ENCODE results near the gene CTNNA3.

The CTNNA3 gene

GRCh38 chr10:66848856-66849255, 847.1 kb downstream of the CTNNA3 start:
- H3K9ac ChIP-seq (ENCODE audit: low read length), result no peak overlapping the region
- H3K36me3 ChIP-seq (ENCODE audit: control insufficient read depth, insufficient read depth, low read length, severe bottlenecking), result no peaks in the 10 kb centered on the region
- DNase-seq (ENCODE audit: low read depth), result no peak
- no peak overlapping the region for H3K4me3 ChIP-seq (ENCODE audit: low read length)
- no peaks in the 10 kb centered on the region for H3K27me3 ChIP-seq (replicated peaks; ENCODE audit: control insufficient read depth, insufficient read depth, low read length)
- no peaks in the 10 kb centered on the region for H3K9me3 ChIP-seq (ENCODE audit: control insufficient read depth, low read length)
- peaks cover 15% of the 10 kb centered on the region for H3K4me1 ChIP-seq (ENCODE audit: control insufficient read depth, insufficient read depth, low read length)

DNA sequence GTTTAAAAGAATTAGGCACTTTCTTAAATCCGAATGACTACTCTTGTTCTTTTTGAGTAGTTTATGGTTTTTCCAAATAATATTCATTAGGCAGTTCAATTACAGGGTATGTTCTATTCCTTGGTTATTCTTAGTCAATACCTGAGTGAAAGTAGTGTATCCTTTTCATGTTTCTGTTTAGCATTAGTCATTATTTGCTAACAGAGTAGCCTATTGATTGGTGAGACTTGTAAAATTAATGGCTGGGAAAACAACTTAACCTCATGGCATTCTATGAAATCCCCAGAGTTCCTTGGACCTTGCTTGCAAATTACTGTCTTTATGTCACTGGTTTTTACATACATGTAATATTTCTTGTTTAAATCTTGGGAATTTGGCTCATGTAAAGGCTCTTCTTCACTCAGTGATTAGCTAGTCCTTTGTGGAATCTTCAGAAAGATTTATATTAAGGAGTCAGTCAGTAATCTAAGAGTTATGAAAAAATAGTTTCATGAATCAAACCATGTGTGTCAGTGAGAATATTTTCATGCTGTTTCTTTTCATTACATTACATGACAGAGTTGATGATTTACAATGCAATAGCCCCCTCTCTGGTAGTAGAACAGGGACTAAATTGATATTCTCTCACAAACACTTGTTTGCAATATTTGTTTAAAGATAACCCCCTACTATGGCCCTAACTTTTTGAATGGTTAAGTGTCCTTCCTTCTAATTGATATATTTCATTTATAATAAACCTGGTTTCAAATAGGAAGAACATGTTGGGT, 851.6 kb downstream of the CTNNA3 start:
- Histone ChIP-seq H3K9ac (ENCODE audit: low read length) (no peak overlapping the region), H3K27me3 (replicated peaks; ENCODE audit: control insufficient read depth, insufficient read depth, low read length) (no peaks in the 10 kb centered on the region), H3K4me3 (ENCODE audit: low read length) (no peak overlapping the region), H3K4me1 (ENCODE audit: control insufficient read depth, insufficient read depth, low read length) (peaks cover 11% of the 10 kb centered on the region), H3K9me3 (ENCODE audit: control insufficient read depth, low read length) (no peaks in the 10 kb centered on the region), H3K36me3 (ENCODE audit: control insufficient read depth, insufficient read depth, low read length, severe bottlenecking) (no peaks in the 10 kb centered on the region)
- peak; percentile 58 for DNase-seq (ENCODE audit: low read depth)

DNA sequence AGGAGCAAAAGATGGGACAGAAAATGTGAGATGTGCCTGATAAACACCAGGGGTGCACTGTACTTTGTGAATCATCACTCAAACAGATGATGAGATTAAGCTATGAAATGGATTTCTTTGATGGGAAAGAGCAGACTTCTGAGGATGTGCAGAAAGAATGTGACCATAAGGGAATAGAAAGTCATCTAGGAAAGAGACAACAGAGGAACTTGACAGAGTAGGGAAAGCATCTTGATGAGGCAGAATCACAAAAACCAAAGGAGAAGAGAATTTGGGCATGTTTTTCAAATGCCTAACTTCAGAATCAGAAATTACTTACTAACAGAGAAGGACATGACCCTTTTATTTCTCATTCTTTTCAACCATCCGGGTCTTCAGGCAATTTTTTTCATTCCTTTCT, 852.6 kb downstream of the CTNNA3 start:
- H3K36me3 ChIP-seq (ENCODE audit: control insufficient read depth, insufficient read depth, low read length, severe bottlenecking), result no peaks in the 10 kb centered on the region
- H3K4me3 ChIP-seq (ENCODE audit: low read length), result no peak overlapping the region
- H3K9me3 ChIP-seq (ENCODE audit: control insufficient read depth, low read length), result no peaks in the 10 kb centered on the region
- H3K9ac ChIP-seq (ENCODE audit: low read length), result no peak overlapping the region
- no peaks in the 10 kb centered on the region for H3K27me3 ChIP-seq (replicated peaks; ENCODE audit: control insufficient read depth, insufficient read depth, low read length)
- H3K4me1 ChIP-seq (ENCODE audit: control insufficient read depth, insufficient read depth, low read length), result peaks cover 3% of the 10 kb centered on the region
- no peak for DNase-seq (ENCODE audit: low read depth)

GRCh38 chr10:66842867-66843266, 853.1 kb downstream of the CTNNA3 start:
- Histone ChIP-seq H3K27me3 (replicated peaks; ENCODE audit: control insufficient read depth, insufficient read depth, low read length) (no peaks in the 10 kb centered on the region), H3K4me1 (ENCODE audit: control insufficient read depth, insufficient read depth, low read length) (peaks cover 2% of the 10 kb centered on the region), H3K36me3 (ENCODE audit: control insufficient read depth, insufficient read depth, low read length, severe bottlenecking) (no peaks in the 10 kb centered on the region), H3K9ac (ENCODE audit: low read length) (no peak overlapping the region), H3K9me3 (ENCODE audit: control insufficient read depth, low read length) (no peaks in the 10 kb centered on the region), H3K4me3 (ENCODE audit: low read length) (no peak overlapping the region)
- no peak for DNase-seq (ENCODE audit: low read depth)

GRCh38 chr10:66842371-66842770, 853.6 kb downstream of the CTNNA3 start:
- H3K9ac ChIP-seq (ENCODE audit: low read length), result no peak overlapping the region
- H3K9me3 ChIP-seq (ENCODE audit: control insufficient read depth, low read length), result no peaks in the 10 kb centered on the region
- peaks cover 5% of the 10 kb centered on the region for H3K4me1 ChIP-seq (ENCODE audit: control insufficient read depth, insufficient read depth, low read length)
- H3K4me3 ChIP-seq (ENCODE audit: low read length), result no peak overlapping the region
- no peaks in the 10 kb centered on the region for H3K27me3 ChIP-seq (replicated peaks; ENCODE audit: control insufficient read depth, insufficient read depth, low read length)
- no peaks in the 10 kb centered on the region for H3K36me3 ChIP-seq (ENCODE audit: control insufficient read depth, insufficient read depth, low read length, severe bottlenecking)
- no peak for DNase-seq (ENCODE audit: low read depth)

DNA sequence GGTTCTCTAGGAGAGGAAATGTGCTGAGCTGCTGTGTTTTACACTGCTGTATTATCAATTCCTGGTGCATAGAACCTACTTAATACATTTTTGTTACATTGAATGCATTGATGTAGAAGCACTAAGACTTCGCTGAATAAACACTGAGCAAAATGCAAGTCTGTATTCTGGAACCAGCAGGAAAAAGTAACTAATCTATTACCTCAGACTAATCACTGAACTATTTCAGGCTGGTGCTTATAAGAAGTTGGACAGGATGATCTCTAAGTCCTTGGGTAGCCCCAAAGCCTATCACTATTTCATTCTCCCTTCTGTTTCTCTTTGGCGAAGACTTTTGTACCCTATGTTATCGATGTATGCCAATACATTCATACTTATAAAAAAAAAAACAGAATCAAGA, 857.3 kb downstream of the CTNNA3 start:
- Histone ChIP-seq H3K4me1 (ENCODE audit: control insufficient read depth, insufficient read depth, low read length) (peaks cover 5% of the 10 kb centered on the region), H3K36me3 (ENCODE audit: control insufficient read depth, insufficient read depth, low read length, severe bottlenecking) (no peaks in the 10 kb centered on the region), H3K4me3 (ENCODE audit: low read length) (no peak overlapping the region), H3K9me3 (ENCODE audit: control insufficient read depth, low read length) (no peaks in the 10 kb centered on the region), H3K9ac (ENCODE audit: low read length) (no peak overlapping the region), H3K27me3 (replicated peaks; ENCODE audit: control insufficient read depth, insufficient read depth, low read length) (no peaks in the 10 kb centered on the region)
- DNase-seq (ENCODE audit: low read depth), result no peak

DNA sequence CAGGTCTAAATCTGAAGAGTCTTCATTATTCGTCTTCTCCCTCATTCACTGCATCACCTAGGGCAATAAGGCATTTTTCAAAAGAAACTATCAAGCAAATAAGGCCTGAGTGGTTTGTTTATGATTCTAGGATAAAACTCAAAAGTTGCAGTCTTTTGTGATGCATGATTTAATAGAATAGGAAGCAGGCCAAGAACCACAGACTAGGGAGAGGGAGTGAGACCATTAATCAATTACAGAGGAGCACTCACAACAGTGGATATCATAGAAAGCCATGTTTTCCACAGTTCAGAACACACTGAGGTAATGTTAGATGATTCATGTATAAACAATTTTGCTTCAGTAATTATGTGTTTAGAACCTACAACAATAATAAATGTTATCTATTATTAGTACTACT, 858.0 kb downstream of the CTNNA3 start:
- peak; percentile 58 for DNase-seq (ENCODE audit: low read depth)
- H3K9ac ChIP-seq (ENCODE audit: low read length), result no peak overlapping the region
- H3K9me3 ChIP-seq (ENCODE audit: control insufficient read depth, low read length), result no peaks in the 10 kb centered on the region
- H3K36me3 ChIP-seq (ENCODE audit: control insufficient read depth, insufficient read depth, low read length, severe bottlenecking), result no peaks in the 10 kb centered on the region
- H3K27me3 ChIP-seq (replicated peaks; ENCODE audit: control insufficient read depth, insufficient read depth, low read length), result no peaks in the 10 kb centered on the region
- H3K4me1 ChIP-seq (ENCODE audit: control insufficient read depth, insufficient read depth, low read length), result peaks cover 5% of the 10 kb centered on the region
- no peak overlapping the region for H3K4me3 ChIP-seq (ENCODE audit: low read length)

GRCh38 chr10:66837335-66837734, 858.7 kb downstream of the CTNNA3 start:
- Histone ChIP-seq H3K36me3 (ENCODE audit: control insufficient read depth, insufficient read depth, low read length, severe bottlenecking) (no peaks in the 10 kb centered on the region), H3K4me3 (ENCODE audit: low read length) (no peak overlapping the region), H3K9me3 (ENCODE audit: control insufficient read depth, low read length) (no peaks in the 10 kb centered on the region), H3K4me1 (ENCODE audit: control insufficient read depth, insufficient read depth, low read length) (peaks cover 5% of the 10 kb centered on the region), H3K27me3 (replicated peaks; ENCODE audit: control insufficient read depth, insufficient read depth, low read length) (no peaks in the 10 kb centered on the region), H3K9ac (ENCODE audit: low read length) (no peak overlapping the region)
- no peak for DNase-seq (ENCODE audit: low read depth)

GRCh38 chr10:66836771-66837170, 859.2 kb downstream of the CTNNA3 start:
- Histone ChIP-seq H3K4me3 (ENCODE audit: low read length) (no peak overlapping the region), H3K27me3 (replicated peaks; ENCODE audit: control insufficient read depth, insufficient read depth, low read length) (no peaks in the 10 kb centered on the region), H3K36me3 (ENCODE audit: control insufficient read depth, insufficient read depth, low read length, severe bottlenecking) (no peaks in the 10 kb centered on the region), H3K9me3 (ENCODE audit: control insufficient read depth, low read length) (no peaks in the 10 kb centered on the region), H3K4me1 (ENCODE audit: control insufficient read depth, insufficient read depth, low read length) (peaks cover 5% of the 10 kb centered on the region), H3K9ac (ENCODE audit: low read length) (no peak overlapping the region)
- no peak for DNase-seq (ENCODE audit: low read depth)

DNA sequence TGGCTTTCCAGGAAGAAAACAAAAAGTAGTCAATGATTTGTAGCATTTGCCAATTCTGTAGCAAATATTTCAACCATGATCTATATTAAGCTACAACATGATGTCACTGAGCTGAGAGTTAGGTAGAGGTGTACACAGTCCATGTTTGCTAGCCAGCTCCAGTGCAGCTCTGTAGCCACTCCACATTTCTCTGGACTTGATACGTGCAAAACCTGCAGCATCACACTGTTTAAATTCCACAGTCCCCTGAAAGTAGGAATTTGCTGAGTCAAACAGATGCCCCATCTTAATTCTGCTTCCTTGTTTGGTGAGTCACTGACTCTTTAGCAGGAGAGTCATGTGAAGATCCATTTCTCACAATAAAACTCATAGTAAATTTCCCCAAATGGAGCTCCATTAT, 859.9 kb downstream of the CTNNA3 start:
- peak; percentile 55 for DNase-seq (ENCODE audit: low read depth)
- H3K27me3 ChIP-seq (replicated peaks; ENCODE audit: control insufficient read depth, insufficient read depth, low read length), result no peaks in the 10 kb centered on the region
- H3K9ac ChIP-seq (ENCODE audit: low read length), result no peak overlapping the region
- peaks cover 5% of the 10 kb centered on the region for H3K4me1 ChIP-seq (ENCODE audit: control insufficient read depth, insufficient read depth, low read length)
- no peaks in the 10 kb centered on the region for H3K9me3 ChIP-seq (ENCODE audit: control insufficient read depth, low read length)
- no peaks in the 10 kb centered on the region for H3K36me3 ChIP-seq (ENCODE audit: control insufficient read depth, insufficient read depth, low read length, severe bottlenecking)
- no peak overlapping the region for H3K4me3 ChIP-seq (ENCODE audit: low read length)

DNA sequence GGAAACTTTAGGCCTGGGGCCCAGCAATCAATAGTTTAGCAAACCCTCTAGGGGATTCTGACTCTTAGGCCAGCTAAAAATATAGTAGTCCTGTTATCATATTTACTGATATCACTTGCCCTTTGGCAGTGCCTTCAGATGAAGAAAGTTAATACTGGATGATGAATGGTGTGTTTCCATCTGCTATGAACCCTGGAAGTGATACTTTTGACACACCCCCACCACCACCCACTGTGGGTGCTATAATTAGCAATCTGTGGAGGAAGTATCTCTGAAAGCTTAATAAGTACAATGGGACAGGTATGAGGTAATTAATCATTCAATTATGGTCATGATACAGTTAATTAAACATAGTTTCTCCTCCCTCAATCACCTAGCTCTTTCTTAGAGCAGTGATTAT, 860.6 kb downstream of the CTNNA3 start:
- Histone ChIP-seq H3K9ac (ENCODE audit: low read length) (no peak overlapping the region), H3K4me1 (ENCODE audit: control insufficient read depth, insufficient read depth, low read length) (peaks cover 5% of the 10 kb centered on the region), H3K4me3 (ENCODE audit: low read length) (no peak overlapping the region), H3K27me3 (replicated peaks; ENCODE audit: control insufficient read depth, insufficient read depth, low read length) (no peaks in the 10 kb centered on the region), H3K36me3 (ENCODE audit: control insufficient read depth, insufficient read depth, low read length, severe bottlenecking) (no peaks in the 10 kb centered on the region), H3K9me3 (ENCODE audit: control insufficient read depth, low read length) (no peaks in the 10 kb centered on the region)
- no peak for DNase-seq (ENCODE audit: low read depth)

DNA sequence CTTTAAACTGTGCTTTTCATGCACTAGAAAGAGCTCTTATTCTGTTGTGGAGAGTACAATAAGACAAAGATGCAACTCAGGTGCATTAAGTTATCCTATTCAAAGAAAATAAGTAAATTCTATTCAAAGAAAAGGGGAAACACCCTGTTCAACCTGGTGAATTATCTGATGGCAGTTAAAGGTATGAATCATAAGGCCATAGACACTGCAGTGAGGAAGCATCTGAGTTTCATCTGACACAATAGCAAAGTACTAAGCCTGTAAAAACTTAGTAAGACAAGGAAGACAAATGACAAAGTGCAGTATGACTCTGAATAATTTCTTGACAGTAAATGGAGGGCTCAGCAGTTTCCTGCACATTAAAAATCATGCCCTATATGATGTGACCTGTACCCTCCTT, 861.2 kb downstream of the CTNNA3 start:
- no peaks in the 10 kb centered on the region for H3K27me3 ChIP-seq (replicated peaks; ENCODE audit: control insufficient read depth, insufficient read depth, low read length)
- no peak overlapping the region for H3K4me3 ChIP-seq (ENCODE audit: low read length)
- no peak overlapping the region for H3K9ac ChIP-seq (ENCODE audit: low read length)

More for the DNA sequence above, 861.2 kb downstream of the CTNNA3 start:
- DNase-seq (ENCODE audit: low read depth), result no peak
- H3K9me3 ChIP-seq (ENCODE audit: control insufficient read depth, low read length), result no peaks in the 10 kb centered on the region
- H3K36me3 ChIP-seq (ENCODE audit: control insufficient read depth, insufficient read depth, low read length, severe bottlenecking), result no peaks in the 10 kb centered on the region
- peaks cover 5% of the 10 kb centered on the region for H3K4me1 ChIP-seq (ENCODE audit: control insufficient read depth, insufficient read depth, low read length)
